ENCODE measurements around the gene MAP2K3. TPM values are rescaled to one million over a fixed set of nuclear protein-coding genes. Genes with fewer than 3 reads are reported as not detected.
"Not testable (repeated sequence)": the region's sequence is repeated elsewhere in the genome, so short reads cannot be mapped to it uniquely, and the experiment has no call there.

The MAP2K3 gene
- total and polyA plus RNA-seq, 10 of the 15 experiments (the other 5 are each of a cell fraction or from before 2014, with no cell fraction given): 0.71 to 39.4 (median 18.6) TPM

DNA sequence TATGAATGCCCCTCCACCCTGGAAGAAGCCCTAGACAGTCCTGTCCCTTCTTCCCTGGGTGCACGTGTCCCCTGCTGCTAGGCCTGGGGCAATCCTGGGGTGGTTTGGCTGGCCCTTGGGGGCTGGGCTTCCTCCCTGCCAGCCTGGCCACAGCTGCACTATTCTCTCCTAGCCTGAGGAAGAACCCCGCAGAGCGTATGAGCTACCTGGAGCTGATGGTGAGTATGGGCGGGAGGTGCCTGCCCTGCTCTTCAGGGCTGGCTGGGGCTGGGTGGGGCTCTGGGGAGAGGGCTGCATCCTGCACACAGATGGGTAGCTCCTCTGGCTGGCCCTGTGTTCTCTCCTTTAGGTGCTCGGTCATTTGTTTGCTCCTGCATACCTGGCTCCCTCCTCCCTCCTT is 28.8 kb downstream of the MAP2K3 start:
- CTCF ChIA-PET: interaction anchor here (0.6 kb wide), 1 partner anchor 51 kb away, joined by 3 read pairs; no protein-coding TSS in a partner anchor
- H4K20me1 ChIP-seq (ENCODE audit: control insufficient read depth, insufficient read depth): no peaks in the 10 kb centered on the region

DNA sequence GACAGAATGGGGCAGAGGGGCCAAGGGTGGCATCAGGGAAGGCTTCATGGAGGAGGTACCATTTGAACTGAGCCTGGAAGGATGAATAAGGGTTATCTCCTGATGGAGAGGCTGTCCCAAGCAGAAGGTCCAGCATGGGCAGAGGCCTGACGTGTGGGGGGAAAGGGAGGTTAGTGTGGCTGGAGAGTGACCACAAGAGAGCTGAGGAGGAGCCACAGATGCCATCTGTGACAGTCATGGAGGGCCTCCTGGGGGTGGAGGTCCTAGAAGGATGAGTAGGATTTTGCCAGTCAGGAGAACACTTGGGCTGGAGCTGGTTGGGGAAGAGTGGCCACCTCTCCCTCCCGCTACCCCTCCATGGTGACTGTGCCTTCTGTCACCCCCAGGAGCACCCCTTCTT is 29.2 kb downstream of the MAP2K3 start:
- H3K9ac ChIP-seq (ENCODE audit: control insufficient read depth, insufficient read depth, low read length); H3K4me3 ChIP-seq; intact Hi-C loops (cut with micrococcal nuclease; ENCODE audit: unreplicated experiment); BruUV-seq (replicated peaks); H3K27me3 ChIP-seq (replicated peaks in 1 of 2; ENCODE audit: control insufficient read depth in 2 of 2, insufficient read depth in 2 of 2, low read length in 1 of 2); H3K36me3 ChIP-seq (ENCODE audit: control insufficient read depth in 2 of 2, insufficient read depth in 2 of 2, low read length in 1 of 2); H4K20me1 ChIP-seq (ENCODE audit: control insufficient read depth, insufficient read depth); ATAC-seq; POLR2A ChIA-PET; H3K9me3 ChIP-seq (replicated peaks; ENCODE audit: control insufficient read depth, insufficient read depth, low read length); H3K4me2 ChIP-seq (ENCODE audit: control insufficient read depth, insufficient read depth); DNase-seq (ENCODE audit: low read depth, low spot score); H3K79me2 ChIP-seq (ENCODE audit: control insufficient read depth, insufficient read depth, low read length); RAD21 ChIA-PET (ENCODE audit: unreplicated experiment); SMC1A ChIA-PET (ENCODE audit: uncharacterized antibody, unreplicated experiment); H3K27ac ChIP-seq (ENCODE audit: control insufficient read depth, insufficient read depth); H3K4me1 ChIP-seq (ENCODE audit: control insufficient read depth, insufficient read depth, low read length); FAIRE-seq; H2AFZ ChIP-seq (ENCODE audit: control insufficient read depth, low read depth, low read length): not testable (repeated sequence)
- 93% methylated on average over 2 of the region's 2 CpGs for WGBS (ENCODE audit: insufficient coverage, insufficient replicate concordance, low lambda C conversion rate, missing lambda C conversion rate)
- in situ Hi-C loops (cut with MboI): loop anchor here (10.0 to 25.0 kb wide), 3 partner anchors 59 to 1174 kb away; partner anchors contain the start of gene NATD1
- CTCF ChIA-PET: interaction anchor here (0.6 kb wide), 1 partner anchor 52 kb away, joined by 3 read pairs; no protein-coding TSS in a partner anchor

More for the DNA sequence above, 28.8 kb downstream of the MAP2K3 start:
- no TSS peak for BruUV-seq (replicated peaks)
- DNase-seq (ENCODE audit: low read depth, low spot score) (no peak), ATAC-seq (no peak), FAIRE-seq (no peak)
- no peaks in the 10 kb centered on the region for H3K27me3 ChIP-seq (replicated peaks in 1 of 2; ENCODE audit: control insufficient read depth in 2 of 2, insufficient read depth in 2 of 2, low read length in 1 of 2)
- H3K9me3 ChIP-seq (replicated peaks; ENCODE audit: control insufficient read depth, insufficient read depth, low read length): no peaks in the 10 kb centered on the region; the same call in 2 of the 3 replicates
- no peaks in the 10 kb centered on the region for H3K79me2 ChIP-seq (ENCODE audit: control insufficient read depth, insufficient read depth, low read length)
- ChIA-PET RAD21 (ENCODE audit: unreplicated experiment) (no interaction called here), POLR2A (no interaction called here), SMC1A (ENCODE audit: uncharacterized antibody, unreplicated experiment) (no interaction called here)
- no peak overlapping the region for H3K27ac ChIP-seq (ENCODE audit: control insufficient read depth, insufficient read depth)
- no peak overlapping the region for H3K4me2 ChIP-seq (ENCODE audit: control insufficient read depth, insufficient read depth)
- in situ Hi-C loops (cut with MboI): loop anchor here (10.0 to 25.0 kb wide), 3 partner anchors 59 to 1174 kb away; partner anchors contain the start of gene NATD1
- intact Hi-C loops (cut with micrococcal nuclease; ENCODE audit: unreplicated experiment): no loop called here
- no peak overlapping the region for H2AFZ ChIP-seq (ENCODE audit: control insufficient read depth, low read depth, low read length)
- peaks cover 0 to 2% of the 10 kb centered on the region in 2 experiments; a peak in 3 of 4 replicates for H3K36me3 ChIP-seq (ENCODE audit: control insufficient read depth in 2 of 2, insufficient read depth in 2 of 2, low read length in 1 of 2)
- TF ChIP-seq, protein P1, sequence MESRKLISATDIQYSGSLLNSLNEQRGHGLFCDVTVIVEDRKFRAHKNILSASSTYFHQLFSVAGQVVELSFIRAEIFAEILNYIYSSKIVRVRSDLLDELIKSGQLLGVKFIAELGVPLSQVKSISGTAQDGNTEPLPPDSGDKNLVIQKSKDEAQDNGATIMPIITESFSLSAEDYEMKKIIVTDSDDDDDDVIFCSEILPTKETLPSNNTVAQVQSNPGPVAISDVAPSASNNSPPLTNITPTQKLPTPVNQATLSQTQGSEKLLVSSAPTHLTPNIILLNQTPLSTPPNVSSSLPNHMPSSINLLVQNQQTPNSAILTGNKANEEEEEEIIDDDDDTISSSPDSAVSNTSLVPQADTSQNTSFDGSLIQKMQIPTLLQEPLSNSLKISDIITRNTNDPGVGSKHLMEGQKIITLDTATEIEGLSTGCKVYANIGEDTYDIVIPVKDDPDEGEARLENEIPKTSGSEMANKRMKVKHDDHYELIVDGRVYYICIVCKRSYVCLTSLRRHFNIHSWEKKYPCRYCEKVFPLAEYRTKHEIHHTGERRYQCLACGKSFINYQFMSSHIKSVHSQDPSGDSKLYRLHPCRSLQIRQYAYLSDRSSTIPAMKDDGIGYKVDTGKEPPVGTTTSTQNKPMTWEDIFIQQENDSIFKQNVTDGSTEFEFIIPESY (IDR thresholded peaks at IDR 0.05): no peak
- no peaks in the 10 kb centered on the region for H3K4me1 ChIP-seq (ENCODE audit: control insufficient read depth, insufficient read depth, low read length)
- WGBS (ENCODE audit: insufficient coverage, insufficient replicate concordance, low lambda C conversion rate, missing lambda C conversion rate): 97% methylated on average over 4 of the region's 5 CpGs
- H3K4me3 ChIP-seq: no peak overlapping the region
- H3K9ac ChIP-seq (ENCODE audit: control insufficient read depth, insufficient read depth, low read length): no peak overlapping the region

DNA sequence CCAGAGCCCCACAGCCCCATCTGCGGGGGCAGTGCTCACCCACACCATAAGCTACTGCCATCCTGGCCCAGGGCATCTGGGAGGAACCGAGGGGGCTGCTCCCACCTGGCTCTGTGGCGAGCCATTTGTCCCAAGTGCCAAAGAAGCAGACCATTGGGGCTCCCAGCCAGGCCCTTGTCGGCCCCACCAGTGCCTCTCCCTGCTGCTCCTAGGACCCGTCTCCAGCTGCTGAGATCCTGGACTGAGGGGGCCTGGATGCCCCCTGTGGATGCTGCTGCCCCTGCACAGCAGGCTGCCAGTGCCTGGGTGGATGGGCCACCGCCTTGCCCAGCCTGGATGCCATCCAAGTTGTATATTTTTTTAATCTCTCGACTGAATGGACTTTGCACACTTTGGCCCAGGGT is 29.8 kb downstream of the MAP2K3 start:
- H3K79me2 ChIP-seq (ENCODE audit: control insufficient read depth, insufficient read depth, low read length); H3K9me3 ChIP-seq (replicated peaks; ENCODE audit: control insufficient read depth, insufficient read depth, low read length); H3K36me3 ChIP-seq (ENCODE audit: control insufficient read depth in 2 of 2, insufficient read depth in 2 of 2, low read length in 1 of 2); FAIRE-seq; H2AFZ ChIP-seq (ENCODE audit: control insufficient read depth, low read depth, low read length); H3K27me3 ChIP-seq (replicated peaks in 1 of 2; ENCODE audit: control insufficient read depth in 2 of 2, insufficient read depth in 2 of 2, low read length in 1 of 2); RAD21 ChIA-PET (ENCODE audit: unreplicated experiment); DNase-seq (ENCODE audit: low read depth, low spot score); H4K20me1 ChIP-seq (ENCODE audit: control insufficient read depth, insufficient read depth); H3K4me3 ChIP-seq; BruUV-seq (replicated peaks); H3K4me2 ChIP-seq (ENCODE audit: control insufficient read depth, insufficient read depth); CTCF ChIA-PET; SMC1A ChIA-PET (ENCODE audit: uncharacterized antibody, unreplicated experiment); H3K27ac ChIP-seq (ENCODE audit: control insufficient read depth, insufficient read depth); H3K4me1 ChIP-seq (ENCODE audit: control insufficient read depth, insufficient read depth, low read length); ATAC-seq; intact Hi-C loops (cut with micrococcal nuclease; ENCODE audit: unreplicated experiment); H3K9ac ChIP-seq (ENCODE audit: control insufficient read depth, insufficient read depth, low read length): not testable (repeated sequence)
- WGBS (ENCODE audit: insufficient coverage, insufficient replicate concordance, low lambda C conversion rate, missing lambda C conversion rate): 79% methylated on average over 7 of the region's 7 CpGs
- POLR2A ChIA-PET: interaction anchor here (0.7 kb wide), 1 partner anchor 143 kb away, joined by 3 read pairs; no protein-coding TSS in a partner anchor
- in situ Hi-C loops (cut with MboI): loop anchor here (10.0 to 25.0 kb wide), 3 partner anchors 59 to 1173 kb away; partner anchors contain the start of gene NATD1
